HUES48 (cell line): ENCODE results near the gene ICOS.

Experiments used
- H3K27ac ChIP-seq: one replicate; pipeline ENCODE4 v1.7.0; 2013; ENCODE audit warnings: low read depth, low read length, inconsistent platforms
- H3K27me3 ChIP-seq: 2 replicates; pipeline ENCODE4 v1.6.1; 2013; ENCODE audit warnings: mild to moderate bottlenecking, low read length; ENCODE audit not compliant: control insufficient read depth, insufficient read depth
- H3K36me3 ChIP-seq: 2 replicates; pipeline ENCODE4 v1.6.1; 2013; ENCODE audit warnings: low read length; ENCODE audit not compliant: control insufficient read depth, insufficient read depth
- H3K4me1 ChIP-seq: 2 replicates; pipeline ENCODE4 v1.6.1; 2013; ENCODE audit warnings: mild to moderate bottlenecking, low read length; ENCODE audit not compliant: control insufficient read depth, insufficient read depth
- H3K4me3 ChIP-seq: 2 replicates; pipeline ENCODE4 v1.5.1; 2013; ENCODE audit warnings: mild to moderate bottlenecking, low read depth, low read length
- H3K9ac ChIP-seq: 2 replicates; pipeline ENCODE4 v1.6.1; 2013; ENCODE audit warnings: mild to moderate bottlenecking, low read depth, low read length, moderate library complexity
- H3K9me3 ChIP-seq: 2 replicates; pipeline ENCODE4 v1.6.1; 2013; ENCODE audit warnings: low read length; ENCODE audit not compliant: control insufficient read depth, insufficient read depth

ICOS gene, protein sequence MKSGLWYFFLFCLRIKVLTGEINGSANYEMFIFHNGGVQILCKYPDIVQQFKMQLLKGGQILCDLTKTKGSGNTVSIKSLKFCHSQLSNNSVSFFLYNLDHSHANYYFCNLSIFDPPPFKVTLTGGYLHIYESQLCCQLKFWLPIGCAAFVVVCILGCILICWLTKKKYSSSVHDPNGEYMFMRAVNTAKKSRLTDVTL

DNA sequence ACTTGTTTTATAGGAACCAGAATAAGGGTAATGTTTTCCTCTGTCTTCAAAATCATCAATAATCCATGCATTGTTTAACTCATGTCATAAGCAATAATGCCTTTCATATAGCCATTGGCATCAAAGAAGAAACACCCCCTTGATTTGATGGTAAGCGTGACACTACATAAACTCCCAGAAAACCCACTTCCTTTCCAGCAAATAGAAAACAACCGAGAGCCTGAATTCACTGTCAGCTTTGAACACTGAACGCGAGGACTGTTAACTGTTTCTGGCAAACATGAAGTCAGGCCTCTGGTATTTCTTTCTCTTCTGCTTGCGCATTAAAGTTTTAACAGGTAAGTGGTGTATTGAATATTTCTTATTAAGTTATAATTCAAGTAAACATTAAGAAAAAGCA is at the start of gene ICOS:
TSS of gene ICOS (plus strand) at position 229 of the 400 bp plus-strand sequence. CDS start at position 281, 52 bp downstream.
- H3K9me3 ChIP-seq = no peaks in the 10 kb centered on the region
- H3K27ac ChIP-seq = no peak within 1 kb of the TSS
- no peaks in the 10 kb centered on the region for H3K36me3 ChIP-seq

DNA sequence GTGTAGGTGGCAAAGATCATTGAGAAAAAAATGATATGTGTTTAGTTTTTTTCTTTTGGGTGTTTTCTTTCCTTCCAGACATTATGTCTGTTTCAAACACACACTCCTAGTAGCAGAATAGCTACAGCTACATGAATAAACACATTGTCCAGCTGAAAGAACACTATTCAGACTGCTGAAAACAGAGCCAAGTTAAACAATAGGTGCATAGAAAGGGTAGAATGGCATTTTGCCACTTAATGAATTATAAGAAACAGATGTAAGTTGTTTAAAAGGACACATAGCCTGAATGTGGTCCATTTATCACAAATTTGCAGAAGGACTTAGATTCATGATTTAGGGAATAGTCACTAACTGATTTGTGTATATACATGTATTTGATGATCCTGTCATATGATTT is 48.9 kb upstream of the ICOS start:
- Histone ChIP-seq H3K9ac (no peak overlapping the region), H3K4me3 (no peak overlapping the region), H3K27me3 (no peaks in the 10 kb centered on the region), H3K27ac (no peak overlapping the region), H3K36me3 (no peaks in the 10 kb centered on the region), H3K4me1 (no peaks in the 10 kb centered on the region), H3K9me3 (no peaks in the 10 kb centered on the region)

More for the DNA sequence above, at the start of gene ICOS:
- Histone ChIP-seq H3K27me3 (no peaks in the 10 kb centered on the region), H3K4me1 (0 out of 2 replicates have a peak, but pooled peaks cover 7% of the 10 kb centered on the region), H3K4me3 (no peak within 1 kb of the TSS), H3K9ac (no peak within 1 kb of the TSS)

DNA sequence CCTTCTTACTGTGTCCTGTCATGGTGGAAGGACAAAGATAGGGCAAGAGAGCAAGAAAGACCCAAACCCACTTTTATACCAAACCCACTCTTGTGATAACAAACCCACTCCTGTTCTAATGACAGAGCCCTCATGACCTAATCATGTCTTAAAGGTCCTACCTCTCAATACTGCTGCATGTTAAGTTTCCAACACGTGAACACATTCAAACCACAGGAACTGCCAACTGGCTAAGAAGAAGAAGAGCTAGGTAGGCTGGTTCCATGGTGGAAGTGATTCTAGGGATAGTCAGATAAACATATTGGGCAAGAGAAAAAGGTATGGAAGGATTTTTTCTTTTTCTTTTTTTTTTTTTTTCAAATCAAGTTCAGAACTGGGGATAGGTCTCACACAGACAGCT is 47.0 kb upstream of the ICOS start:
- no peaks in the 10 kb centered on the region for H3K27me3 ChIP-seq
- no peak overlapping the region for H3K9ac ChIP-seq
- H3K27ac ChIP-seq = no peak overlapping the region
- H3K36me3 ChIP-seq = no peaks in the 10 kb centered on the region
- H3K4me3 ChIP-seq = no peak overlapping the region
- H3K9me3 ChIP-seq = no peaks in the 10 kb centered on the region
- no peaks in the 10 kb centered on the region for H3K4me1 ChIP-seq

DNA sequence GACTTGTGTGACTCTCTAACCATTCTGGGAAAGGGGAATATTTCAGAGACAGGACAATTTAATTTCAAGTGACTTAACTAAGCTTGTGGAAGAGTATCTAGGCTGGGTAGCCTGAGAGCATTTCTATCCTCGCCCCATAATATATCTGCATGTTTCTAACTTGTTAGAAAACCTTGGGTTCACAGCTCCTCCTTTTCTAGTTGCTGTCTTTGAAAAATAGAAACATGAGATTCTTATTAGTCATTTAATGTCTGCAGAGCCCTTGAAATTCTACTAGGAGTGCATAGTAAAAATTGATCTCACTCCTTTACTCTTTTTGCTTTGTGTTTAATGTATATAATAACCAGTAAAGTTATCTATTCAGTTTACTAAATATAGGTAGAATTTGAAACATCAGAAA is 46.6 kb upstream of the ICOS start:
- H3K36me3 ChIP-seq = no peaks in the 10 kb centered on the region
- no peak overlapping the region for H3K9ac ChIP-seq
- H3K27me3 ChIP-seq = no peaks in the 10 kb centered on the region
- no peaks in the 10 kb centered on the region for H3K4me1 ChIP-seq
- no peaks in the 10 kb centered on the region for H3K9me3 ChIP-seq
- H3K27ac ChIP-seq = no peak overlapping the region
- no peak overlapping the region for H3K4me3 ChIP-seq

DNA sequence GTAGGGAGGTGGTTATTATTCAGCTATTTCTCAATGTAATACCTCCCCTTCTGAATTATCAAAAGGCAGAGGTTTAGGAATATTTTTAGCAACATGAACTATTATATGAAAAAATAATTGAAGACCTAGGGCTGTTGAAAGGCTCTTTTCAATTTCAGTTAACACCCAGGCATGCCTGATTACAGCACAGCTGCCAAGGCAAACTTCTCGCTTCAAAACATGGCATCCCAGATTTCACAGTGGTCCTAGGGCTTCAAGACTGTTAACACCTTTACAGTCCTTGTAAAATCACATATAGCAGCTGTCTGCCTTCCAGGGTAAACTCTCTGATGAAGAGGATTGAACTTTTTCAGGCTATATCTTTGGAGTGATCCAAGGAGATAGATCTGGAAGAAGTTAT is 45.8 kb upstream of the ICOS start:
- Histone ChIP-seq H3K9ac (no peak overlapping the region), H3K4me3 (no peak overlapping the region), H3K36me3 (no peaks in the 10 kb centered on the region), H3K27ac (no peak overlapping the region), H3K27me3 (no peaks in the 10 kb centered on the region), H3K9me3 (no peaks in the 10 kb centered on the region), H3K4me1 (no peaks in the 10 kb centered on the region)

DNA sequence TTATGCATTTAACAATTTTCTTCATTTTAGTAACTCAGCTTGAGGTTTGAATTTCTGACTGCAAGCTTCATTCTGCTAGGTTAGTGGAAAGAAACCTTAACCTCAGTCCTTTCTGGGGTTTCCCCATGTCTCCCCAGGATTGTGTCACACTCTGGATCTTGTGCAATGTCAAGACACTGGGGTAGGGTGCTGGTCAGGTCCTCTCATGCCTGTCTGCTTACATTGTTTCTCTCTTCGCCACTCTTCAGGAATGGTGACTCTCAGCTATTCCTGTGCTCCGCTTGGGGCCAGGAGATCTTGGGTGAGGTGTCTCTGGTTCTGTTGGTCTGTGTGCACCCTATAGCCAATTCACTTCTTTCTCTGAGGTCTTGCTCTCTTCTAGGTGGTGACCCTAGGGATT is 45.1 kb upstream of the ICOS start:
- no peak overlapping the region for H3K27ac ChIP-seq
- H3K27me3 ChIP-seq = no peaks in the 10 kb centered on the region
- no peaks in the 10 kb centered on the region for H3K9me3 ChIP-seq
- H3K4me3 ChIP-seq = no peak overlapping the region
- H3K36me3 ChIP-seq = no peaks in the 10 kb centered on the region
- no peaks in the 10 kb centered on the region for H3K4me1 ChIP-seq
- H3K9ac ChIP-seq = no peak overlapping the region

DNA sequence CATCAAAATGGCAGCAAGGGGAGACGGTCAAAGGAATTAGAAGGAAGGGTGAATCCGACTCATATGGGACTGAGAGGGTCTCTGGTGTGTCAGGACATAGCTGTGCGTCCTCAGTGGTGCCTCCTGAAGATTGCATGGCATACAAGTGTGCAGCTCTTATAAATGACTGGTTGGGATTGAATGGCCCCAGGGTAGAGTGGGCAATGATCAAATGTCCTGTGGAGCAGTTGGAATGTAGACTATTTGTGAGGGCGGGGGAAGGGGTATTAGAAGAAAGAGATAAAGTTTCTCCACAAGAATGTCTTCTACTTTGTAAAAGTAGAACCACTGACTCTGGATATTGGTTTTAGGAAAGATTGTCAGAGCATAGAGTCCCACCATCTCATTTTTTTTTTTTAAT is 44.4 kb upstream of the ICOS start:
- no peaks in the 10 kb centered on the region for H3K4me1 ChIP-seq
- no peak overlapping the region for H3K27ac ChIP-seq
- H3K27me3 ChIP-seq = no peaks in the 10 kb centered on the region
- no peak overlapping the region for H3K9ac ChIP-seq
- no peaks in the 10 kb centered on the region for H3K36me3 ChIP-seq
- no peak overlapping the region for H3K4me3 ChIP-seq
- no peaks in the 10 kb centered on the region for H3K9me3 ChIP-seq

DNA sequence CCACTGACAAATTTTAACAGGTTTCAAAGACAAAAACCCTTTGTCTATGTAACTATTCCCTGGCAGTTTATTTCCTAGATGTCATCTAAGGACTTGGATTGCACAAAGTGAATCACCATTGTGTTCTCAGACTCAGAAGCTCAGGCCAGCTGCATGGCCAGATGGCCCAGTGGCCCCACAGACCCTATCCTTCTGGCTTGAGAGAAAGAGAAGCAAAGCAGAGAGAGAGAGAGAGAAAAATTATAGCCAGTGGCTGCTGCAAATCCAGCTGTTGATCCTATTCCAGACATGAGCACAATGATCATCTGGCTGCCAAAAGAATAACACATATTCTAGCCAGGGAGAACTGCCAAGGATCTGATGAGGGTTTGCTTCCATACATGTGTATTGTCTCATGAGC is 43.2 kb upstream of the ICOS start:
- no peaks in the 10 kb centered on the region for H3K36me3 ChIP-seq
- H3K4me1 ChIP-seq = no peaks in the 10 kb centered on the region
- no peaks in the 10 kb centered on the region for H3K9me3 ChIP-seq
- H3K27ac ChIP-seq = no peak overlapping the region
- H3K9ac ChIP-seq = no peak overlapping the region
- H3K27me3 ChIP-seq = no peaks in the 10 kb centered on the region
- H3K4me3 ChIP-seq = no peak overlapping the region

DNA sequence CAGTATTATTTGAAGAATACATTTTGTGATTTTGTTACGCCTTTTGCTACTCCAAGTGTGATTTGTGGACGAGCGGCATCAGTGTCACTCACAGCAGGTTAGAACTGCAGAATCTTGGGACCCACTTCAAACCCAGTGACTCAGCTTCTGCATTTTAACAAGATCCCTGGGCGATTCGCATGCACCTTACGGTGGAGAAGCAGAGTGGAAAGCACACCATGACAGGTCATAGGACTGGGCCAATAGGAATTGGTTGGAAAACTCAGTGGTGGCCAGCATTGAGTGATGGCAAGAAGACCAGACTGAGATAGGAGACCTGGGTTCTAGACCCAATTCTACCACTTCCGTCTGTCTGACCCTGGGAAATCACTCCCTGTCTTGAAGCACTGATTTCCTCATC is 42.7 kb upstream of the ICOS start:
- Histone ChIP-seq H3K27ac (no peak overlapping the region), H3K36me3 (no peaks in the 10 kb centered on the region), H3K27me3 (no peaks in the 10 kb centered on the region), H3K4me3 (no peak overlapping the region), H3K9ac (no peak overlapping the region), H3K4me1 (no peaks in the 10 kb centered on the region), H3K9me3 (no peaks in the 10 kb centered on the region)

DNA sequence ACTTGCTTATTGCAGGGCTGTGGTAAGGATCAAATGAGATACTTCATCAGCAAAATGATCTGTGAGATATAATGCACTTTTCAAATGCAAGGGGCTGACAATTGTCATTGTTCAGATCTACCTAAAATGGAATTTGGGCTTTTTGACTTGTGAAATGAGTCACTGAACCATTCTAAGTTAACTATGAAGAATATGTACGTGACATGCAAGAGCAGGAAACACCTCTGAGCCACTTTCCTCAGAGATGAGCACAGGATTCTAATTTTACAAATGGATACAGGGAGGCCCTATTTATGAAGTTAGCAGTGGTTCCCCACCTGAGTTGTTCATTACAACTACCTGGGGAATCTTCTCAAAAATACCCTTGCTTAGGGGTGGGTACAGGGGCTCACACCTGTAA is 42.3 kb upstream of the ICOS start:
- Histone ChIP-seq H3K9ac (no peak overlapping the region), H3K4me3 (no peak overlapping the region), H3K27ac (no peak overlapping the region), H3K27me3 (no peaks in the 10 kb centered on the region), H3K36me3 (no peaks in the 10 kb centered on the region), H3K9me3 (no peaks in the 10 kb centered on the region), H3K4me1 (no peaks in the 10 kb centered on the region)

DNA sequence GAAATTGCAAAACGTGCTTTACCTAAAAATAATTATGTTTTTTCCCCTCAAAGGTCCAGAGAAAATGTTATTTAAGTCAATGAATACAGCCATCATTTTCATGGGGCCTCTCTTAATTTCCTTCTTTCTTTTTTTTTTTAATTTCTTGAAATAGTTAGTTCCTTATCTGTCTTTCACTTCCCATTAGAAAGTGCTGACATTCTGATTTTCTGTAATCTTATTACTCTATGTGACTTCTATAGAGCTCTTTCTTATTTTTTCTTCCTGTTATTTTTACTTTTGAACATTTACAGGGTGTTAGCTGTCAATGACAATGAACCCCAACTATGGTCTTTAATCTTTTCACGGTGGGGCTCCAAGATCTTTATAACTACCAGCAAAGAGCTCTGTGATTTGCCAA is 39.0 kb upstream of the ICOS start:
- H3K9ac ChIP-seq = no peak overlapping the region

DNA sequence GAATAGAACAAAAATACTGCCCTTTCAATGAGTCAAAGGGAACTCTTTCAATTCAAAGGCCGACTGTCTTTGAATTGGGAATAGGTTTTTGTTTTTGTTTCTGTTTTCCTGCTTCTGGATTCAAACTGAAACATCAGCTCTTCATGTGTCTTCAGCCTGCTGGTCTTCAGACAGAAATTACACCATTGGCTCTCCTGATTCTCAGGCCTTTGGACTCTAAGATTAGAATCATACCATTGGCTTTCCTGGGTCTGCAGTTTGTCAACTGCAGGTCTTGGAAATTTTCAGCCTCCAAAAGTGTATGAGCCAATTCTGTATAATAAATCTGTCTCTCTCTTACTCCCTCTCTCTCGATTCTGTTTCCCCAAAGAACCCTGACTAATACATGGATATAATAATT is 37.9 kb upstream of the ICOS start:
- H3K36me3 ChIP-seq = no peaks in the 10 kb centered on the region
- H3K9me3 ChIP-seq = 0 out of 2 replicates have a peak, but pooled peaks cover 7% of the 10 kb centered on the region
- H3K4me1 ChIP-seq = no peaks in the 10 kb centered on the region
- H3K27ac ChIP-seq = no peak overlapping the region
- no peaks in the 10 kb centered on the region for H3K27me3 ChIP-seq
- no peak overlapping the region for H3K9ac ChIP-seq
- H3K4me3 ChIP-seq = no peak overlapping the region

More for the DNA sequence above, 39.0 kb upstream of the ICOS start:
- Histone ChIP-seq H3K4me1 (no peaks in the 10 kb centered on the region), H3K4me3 (no peak overlapping the region), H3K27me3 (no peaks in the 10 kb centered on the region), H3K9me3 (0 out of 2 replicates have a peak, but pooled peaks cover 7% of the 10 kb centered on the region), H3K27ac (no peak overlapping the region), H3K36me3 (no peaks in the 10 kb centered on the region)
